GM21390 (cell line): Measurements from ENCODE around the gene RFPL1.
"Not testable (repeated sequence)": the region's sequence is repeated elsewhere in the genome, so short reads cannot be mapped to it uniquely, and the experiment has no call there.

Source experiments
- ATAC-seq: cut with Tn5 transposase; IDR thresholded peaks from one replicate; pipeline ENCODE4 v1.9.1; 2021; ENCODE audit not compliant: unreplicated experiment

RFPL1 gene

DNA sequence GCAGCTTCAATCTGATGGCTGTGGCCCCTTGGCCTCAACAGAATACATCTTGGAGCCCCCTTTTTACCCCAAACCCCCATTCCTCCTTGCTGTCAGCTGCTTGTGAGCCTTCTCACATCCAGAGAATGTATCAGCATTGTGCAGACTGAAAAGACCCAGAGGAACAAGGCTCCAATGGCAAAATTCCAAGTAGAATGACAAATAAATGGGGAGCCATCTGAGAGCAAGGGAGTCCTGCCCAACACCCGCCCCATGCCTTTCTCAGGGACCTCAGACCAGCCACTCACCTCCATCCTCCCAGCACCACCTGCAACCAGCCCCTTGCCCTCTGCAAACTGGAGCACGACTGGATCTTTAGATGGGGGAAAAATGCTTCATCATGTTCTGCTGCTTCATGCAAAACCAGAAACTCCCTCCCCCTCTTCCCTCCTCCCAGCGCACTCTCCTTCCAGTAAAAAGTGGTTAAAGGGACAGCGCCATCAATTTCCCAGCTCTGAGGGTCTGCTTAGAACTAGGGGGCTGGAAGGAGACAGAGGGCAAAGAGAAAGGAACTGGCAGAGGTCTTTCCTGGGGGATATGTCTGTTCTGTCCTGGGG, 39.4 kb downstream of the RFPL1 start:
- no peak for ATAC-seq

DNA sequence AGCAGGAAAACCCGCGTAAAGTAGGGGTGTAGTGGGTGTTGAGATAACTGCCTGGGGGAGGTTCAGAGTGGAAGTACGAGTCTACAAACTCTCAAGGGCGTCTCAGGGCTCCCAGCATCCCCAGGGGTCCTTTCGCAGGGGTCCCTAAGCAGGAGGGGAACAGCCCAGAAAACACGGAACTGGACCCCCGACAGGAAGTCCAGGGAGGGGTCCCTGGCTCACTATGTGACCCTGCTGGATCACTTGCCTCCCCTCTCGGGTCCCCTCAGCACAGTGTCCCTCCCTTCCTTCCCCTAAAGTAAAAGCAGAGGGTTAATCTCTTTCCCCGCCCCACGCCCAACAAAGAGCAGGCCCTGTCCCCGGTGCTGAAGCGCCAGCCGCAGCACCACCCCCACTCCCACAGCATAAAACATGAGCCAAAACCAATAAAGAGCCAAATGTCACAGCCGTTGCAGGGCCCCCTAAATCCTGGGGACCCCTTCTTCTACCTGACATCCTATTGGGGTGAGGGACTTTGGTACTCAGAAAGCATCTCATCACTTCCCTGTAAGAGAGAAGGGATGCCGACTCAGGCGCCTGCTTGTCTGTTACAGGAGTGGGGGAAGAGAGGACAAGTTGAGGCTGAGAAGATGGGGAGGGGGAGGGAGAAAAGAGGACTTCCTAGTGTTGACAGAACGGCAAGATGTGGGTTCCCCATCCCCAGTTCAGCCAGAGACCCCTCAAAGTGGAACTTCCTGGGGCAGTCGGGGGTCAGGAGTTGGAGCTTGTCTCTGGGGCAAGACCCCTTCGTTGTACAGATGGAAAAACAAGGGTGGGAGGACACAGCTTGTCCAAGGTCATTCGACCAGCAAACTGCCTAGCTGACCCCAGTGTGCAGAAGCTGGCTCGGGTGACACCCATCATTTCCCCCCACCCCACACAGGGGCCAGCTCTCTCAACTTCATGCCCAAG, 40.2 kb downstream of the RFPL1 start:
- no peak for ATAC-seq

DNA sequence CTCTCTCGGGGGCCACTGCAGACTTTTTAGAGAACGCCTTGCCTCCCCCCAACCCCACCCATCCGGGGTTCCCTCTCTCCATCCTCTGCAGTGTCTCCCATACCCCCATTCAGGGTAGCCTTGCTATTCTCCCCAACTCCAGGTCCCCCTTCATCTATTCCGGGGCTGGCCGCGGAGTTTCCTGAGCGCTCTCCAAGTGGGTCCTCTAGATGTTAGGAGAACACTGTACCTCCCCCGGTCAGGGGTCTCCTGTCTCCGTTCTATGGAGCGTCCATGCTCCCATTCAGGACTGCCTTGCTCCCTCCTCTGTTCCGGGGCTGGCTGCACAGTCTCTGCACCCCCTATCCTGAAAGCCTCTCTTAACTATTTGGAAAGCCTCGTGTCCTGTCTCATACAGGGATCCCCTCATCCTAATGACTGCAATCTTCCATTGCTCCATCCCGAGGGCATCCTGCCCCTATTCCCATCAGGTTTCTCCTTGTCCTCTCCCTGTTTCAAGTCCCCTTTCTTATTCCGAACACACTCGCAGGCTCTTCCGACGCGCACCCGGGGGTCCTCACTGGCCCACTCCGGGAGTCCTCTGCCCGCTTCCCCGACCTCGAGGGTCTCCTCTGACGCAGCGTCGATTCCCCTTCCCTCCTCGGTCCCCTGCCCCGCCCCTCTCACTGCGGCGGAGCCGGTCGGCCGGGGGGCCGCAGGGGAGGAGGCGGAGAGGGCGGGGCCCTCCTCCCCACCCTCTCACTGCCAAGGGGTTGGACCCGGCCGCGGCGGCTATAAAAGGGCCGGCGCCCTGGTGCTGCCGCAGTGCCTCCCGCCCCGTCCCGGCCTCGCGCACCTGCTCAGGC, 41.3 kb downstream of the RFPL1 start, which contains the start of gene NEFH:
TSS of gene NEFH (plus strand) at position 802 of the 845 bp plus-strand sequence. CDS start 45 bp downstream, outside the sequence.
- no peak for ATAC-seq

DNA sequence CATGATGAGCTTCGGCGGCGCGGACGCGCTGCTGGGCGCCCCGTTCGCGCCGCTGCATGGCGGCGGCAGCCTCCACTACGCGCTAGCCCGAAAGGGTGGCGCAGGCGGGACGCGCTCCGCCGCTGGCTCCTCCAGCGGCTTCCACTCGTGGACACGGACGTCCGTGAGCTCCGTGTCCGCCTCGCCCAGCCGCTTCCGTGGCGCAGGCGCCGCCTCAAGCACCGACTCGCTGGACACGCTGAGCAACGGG, 41.8 kb downstream of the RFPL1 start:
- no peak for ATAC-seq

DNA sequence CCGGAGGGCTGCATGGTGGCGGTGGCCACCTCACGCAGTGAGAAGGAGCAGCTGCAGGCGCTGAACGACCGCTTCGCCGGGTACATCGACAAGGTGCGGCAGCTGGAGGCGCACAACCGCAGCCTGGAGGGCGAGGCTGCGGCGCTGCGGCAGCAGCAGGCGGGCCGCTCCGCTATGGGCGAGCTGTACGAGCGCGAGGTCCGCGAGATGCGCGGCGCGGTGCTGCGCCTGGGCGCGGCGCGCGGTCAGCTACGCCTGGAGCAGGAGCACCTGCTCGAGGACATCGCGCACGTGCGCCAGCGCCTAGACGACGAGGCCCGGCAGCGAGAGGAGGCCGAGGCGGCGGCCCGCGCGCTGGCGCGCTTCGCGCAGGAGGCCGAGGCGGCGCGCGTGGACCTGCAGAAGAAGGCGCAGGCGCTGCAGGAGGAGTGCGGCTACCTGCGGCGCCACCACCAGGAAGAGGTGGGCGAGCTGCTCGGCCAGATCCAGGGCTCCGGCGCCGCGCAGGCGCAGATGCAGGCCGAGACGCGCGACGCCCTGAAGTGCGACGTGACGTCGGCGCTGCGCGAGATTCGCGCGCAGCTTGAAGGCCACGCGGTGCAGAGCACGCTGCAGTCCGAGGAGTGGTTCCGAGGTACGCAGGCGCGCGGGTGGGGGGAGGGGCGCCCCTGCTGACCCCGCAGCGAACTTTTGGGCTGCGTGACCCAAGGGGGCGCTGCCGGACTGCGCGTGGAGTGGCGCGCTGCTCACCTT, 42.3 kb downstream of the RFPL1 start:
- no peak for ATAC-seq

DNA sequence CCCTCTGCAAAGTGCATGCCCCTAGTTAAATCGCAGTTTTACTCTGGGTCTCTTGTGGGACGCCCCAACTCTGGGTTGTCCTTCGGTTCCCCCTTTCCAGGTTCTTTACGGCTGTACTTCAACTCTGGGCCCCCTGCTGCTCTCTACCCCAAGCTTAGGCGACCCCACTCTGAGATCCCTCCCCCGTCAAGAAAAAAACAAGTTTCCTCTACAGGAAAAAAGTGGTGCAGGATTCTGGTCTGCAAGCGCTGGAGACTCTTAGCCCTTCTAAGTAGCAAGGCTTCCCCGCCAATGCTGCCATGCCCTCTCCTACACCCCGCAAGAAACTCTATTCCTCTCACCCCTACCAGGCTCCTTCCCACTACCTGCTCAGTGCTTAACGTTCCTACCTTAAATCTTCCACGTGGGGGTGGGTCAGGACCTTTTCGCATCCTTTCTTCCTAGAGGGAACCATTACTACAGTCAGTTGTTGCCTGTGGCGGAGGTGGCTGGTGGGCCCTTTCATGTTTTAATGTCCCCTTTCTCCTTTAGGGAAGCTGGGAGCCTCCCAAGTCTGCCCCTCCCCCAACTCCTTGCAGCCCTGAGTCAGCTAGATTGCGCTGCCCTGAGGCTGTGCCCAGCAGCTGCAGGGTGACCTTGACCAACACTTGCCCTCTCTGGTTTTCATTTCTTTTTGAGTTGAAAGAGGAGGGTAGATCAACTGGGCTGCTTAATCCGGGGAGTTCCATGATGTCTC, 43.0 kb downstream of the RFPL1 start:
- no peak for ATAC-seq

DNA sequence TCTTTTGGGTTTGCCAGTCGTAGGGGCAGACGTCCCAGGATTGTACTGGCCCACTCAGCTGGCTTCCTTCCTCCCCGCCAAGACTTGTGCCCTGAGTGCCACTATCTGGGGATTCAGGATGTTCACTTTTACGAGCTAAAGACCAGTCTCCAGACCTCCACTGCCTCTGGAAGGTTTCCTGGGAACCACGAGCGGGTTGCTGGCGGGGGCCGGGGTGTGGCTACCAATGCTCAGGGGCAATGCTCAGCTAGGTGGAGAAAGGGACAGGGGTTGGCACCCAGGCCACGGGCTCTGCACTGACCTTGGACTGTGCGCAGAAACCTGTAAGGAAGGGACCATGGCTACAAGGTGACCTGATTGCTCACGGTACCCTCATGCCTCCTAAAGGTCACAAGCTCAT, 43.9 kb downstream of the RFPL1 start:
- ATAC-seq, result no peak

DNA sequence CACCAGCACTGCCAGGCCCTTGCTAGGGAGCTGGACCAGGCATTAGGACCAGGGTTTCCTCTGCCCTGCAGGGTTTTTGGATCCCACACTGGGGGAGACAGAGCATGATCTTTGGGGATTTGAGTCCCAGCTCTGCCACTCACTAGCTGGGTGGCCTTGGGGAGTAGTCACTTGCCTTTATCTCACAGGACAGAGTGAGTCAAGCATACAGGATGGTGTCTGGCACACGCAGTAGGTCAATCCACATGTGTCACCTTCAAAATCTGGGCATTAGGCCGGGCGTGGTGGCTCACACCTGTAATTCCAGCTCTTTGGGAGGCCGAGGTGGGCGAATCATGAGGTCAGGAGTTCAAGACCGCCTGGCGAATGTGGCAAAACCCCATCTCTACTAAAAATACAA, 44.3 kb downstream of the RFPL1 start:
- no peak for ATAC-seq

DNA sequence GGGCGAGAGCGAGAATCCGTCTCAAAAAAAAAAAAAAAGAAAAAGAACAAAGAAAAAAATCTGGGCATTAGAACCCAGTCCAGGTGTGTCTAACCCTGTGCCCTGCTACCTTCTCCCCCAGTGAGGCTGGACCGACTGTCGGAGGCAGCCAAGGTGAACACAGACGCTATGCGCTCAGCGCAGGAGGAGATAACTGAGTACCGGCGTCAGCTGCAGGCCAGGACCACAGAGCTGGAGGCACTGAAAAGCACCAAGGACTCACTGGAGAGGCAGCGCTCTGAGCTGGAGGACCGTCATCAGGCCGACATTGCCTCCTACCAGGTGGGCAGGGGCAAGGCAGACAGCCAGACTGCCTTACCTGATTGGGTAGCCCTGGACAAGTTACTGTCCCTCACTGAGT, 44.9 kb downstream of the RFPL1 start:
- ATAC-seq, result no peak

DNA sequence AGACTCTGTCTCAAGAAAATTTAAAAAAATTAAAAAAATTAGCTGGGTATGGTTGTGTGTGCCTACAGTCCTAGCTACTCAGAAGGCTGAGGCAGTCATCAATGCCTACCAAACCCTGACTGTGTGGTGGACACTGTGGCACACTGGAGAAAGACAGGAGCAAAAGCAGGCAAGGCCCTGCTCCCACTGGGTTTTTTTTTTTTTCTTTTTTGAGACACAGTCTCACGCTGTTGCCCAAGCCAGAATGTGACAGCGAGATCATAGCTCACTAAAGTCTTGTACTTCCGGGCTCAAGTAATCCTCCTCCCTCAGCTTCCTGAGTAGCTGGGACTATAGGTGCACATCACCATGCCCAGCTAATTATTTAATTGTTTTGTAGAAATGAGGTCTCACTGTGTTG, 46.3 kb downstream of the RFPL1 start:
- no peak for ATAC-seq

DNA sequence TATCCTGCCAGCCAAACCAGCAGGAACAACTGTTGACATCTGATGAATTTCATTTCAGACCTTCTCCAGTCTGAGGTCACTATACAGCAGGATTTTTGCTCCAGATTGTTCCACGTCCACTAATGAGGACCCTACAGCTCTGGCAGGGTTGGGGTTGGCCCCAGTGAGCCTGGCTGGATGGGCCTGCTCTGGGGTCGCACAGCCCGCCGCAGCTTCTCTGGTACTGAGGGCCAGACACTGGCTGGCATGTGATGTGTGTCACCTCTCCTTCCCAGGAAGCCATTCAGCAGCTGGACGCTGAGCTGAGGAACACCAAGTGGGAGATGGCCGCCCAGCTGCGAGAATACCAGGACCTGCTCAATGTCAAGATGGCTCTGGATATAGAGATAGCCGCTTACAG, 47.1 kb downstream of the RFPL1 start:
- ATAC-seq, result no peak

DNA sequence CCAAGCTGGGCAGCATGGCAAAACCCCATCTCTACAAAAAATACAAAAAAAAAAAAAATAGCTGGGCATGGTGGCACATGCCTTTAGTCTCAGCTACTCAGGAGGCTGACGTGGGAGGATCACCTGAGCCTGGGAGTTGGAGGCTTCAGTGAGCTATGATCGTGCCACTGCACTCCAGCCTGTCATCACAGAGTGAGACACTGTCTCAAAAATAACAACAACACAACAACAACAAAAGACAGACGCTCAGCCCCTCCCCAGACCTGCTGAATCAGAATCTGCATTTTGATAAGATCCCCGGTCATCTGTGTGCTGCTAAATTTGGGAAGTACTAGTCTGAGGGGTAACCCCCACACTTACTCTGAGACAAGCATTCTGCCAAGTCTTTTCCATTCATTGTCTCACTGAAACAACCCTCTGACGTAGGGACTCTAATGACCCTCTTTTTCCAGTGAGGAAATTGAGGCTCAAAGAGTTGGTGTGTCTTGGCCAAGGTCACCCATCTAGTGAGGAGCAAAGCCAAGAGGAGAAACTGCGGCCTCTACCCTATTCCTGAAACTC, 49.1 kb downstream of the RFPL1 start:
- no peak for ATAC-seq

DNA sequence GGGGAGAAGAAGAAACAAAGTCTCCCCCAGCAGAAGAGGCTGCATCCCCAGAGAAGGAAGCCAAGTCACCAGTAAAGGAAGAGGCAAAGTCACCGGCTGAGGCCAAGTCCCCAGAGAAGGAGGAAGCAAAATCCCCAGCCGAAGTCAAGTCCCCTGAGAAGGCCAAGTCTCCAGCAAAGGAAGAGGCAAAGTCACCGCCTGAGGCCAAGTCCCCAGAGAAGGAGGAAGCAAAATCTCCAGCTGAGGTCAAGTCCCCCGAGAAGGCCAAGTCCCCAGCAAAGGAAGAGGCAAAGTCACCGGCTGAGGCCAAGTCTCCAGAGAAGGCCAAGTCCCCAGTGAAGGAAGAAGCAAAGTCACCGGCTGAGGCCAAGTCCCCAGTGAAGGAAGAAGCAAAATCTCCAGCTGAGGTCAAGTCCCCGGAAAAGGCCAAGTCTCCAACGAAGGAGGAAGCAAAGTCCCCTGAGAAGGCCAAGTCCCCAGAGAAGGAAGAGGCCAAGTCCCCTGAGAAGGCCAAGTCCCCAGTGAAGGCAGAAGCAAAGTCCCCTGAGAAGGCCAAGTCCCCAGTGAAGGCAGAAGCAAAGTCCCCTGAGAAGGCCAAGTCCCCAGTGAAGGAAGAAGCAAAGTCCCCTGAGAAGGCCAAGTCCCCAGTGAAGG, 50.9 kb downstream of the RFPL1 start:
- not testable (repeated sequence) for ATAC-seq

DNA sequence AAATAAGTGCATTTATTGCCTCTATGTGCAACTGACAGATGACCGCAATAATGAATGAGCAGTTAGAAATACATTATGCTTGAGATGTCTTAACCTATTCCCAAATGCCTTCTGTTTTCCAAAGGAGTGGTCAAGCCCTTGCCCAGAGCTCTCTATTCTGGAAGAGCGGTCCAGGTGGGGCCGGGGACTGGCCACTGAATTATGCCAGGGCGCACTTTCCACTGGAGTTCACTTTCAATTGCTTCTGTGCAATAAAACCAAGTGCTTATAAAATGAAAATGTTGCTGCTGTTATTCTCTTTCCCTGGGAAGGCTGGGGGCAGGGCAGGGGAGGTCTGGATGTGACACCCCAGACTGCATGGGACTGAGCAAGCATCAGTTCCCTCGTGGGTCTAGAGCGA, 52.6 kb downstream of the RFPL1 start:
- no peak for ATAC-seq
